A673 (cell line): Measurements from ENCODE around the gene IARS2.

Experiments used
- EZH2 ChIP-seq: fragments of 200-600 bp; sonication (generic); IDR thresholded peaks from 2 replicates; pipeline ENCODE4 v1.6.1; 2017; ENCODE audit warnings: borderline replicate concordance, low read depth, mild to moderate bottlenecking, mixed read lengths, antibody characterized with exemption, low read length; ENCODE audit not compliant: poor library complexity, severe bottlenecking
- TF ChIP-seq, protein P1 (sequence below): fragments of 300-800, 200-600 bp; sonication (generic); conservative IDR thresholded peaks from 2 replicates; pipeline ENCODE4 v1.5.1; 2017; ENCODE audit warnings: low read depth, mild to moderate bottlenecking, antibody characterized with exemption, low read length, moderate library complexity, mixed read lengths

DNA sequence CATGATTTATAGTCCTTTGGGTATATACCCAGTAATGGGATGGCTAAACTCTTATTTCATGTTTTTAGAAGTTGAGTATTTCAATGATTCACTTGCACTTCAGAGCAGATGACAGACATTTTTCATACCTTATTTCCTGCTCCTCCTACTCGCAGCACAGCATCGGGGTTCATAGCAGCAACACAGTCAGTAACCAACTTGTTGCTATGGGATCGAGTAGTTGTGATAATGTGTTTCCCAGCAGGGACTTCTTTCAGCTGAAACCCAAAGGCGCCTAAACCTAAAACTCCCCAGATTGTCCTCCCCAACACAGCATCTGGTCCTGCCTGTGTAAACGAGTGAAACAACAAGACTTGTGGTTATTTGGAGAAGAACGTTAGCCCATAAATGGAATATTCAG, 31.3 kb upstream of the IARS2 start:
- TF ChIP-seq, protein P1, sequence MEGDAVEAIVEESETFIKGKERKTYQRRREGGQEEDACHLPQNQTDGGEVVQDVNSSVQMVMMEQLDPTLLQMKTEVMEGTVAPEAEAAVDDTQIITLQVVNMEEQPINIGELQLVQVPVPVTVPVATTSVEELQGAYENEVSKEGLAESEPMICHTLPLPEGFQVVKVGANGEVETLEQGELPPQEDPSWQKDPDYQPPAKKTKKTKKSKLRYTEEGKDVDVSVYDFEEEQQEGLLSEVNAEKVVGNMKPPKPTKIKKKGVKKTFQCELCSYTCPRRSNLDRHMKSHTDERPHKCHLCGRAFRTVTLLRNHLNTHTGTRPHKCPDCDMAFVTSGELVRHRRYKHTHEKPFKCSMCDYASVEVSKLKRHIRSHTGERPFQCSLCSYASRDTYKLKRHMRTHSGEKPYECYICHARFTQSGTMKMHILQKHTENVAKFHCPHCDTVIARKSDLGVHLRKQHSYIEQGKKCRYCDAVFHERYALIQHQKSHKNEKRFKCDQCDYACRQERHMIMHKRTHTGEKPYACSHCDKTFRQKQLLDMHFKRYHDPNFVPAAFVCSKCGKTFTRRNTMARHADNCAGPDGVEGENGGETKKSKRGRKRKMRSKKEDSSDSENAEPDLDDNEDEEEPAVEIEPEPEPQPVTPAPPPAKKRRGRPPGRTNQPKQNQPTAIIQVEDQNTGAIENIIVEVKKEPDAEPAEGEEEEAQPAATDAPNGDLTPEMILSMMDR: no peak
- no peak for TF ChIP-seq EZH2
